Measurements from ENCODE around the gene FCRL4. TPM values are rescaled to one million over a fixed set of nuclear protein-coding genes. Genes with fewer than 3 reads are reported as not detected.
"Not testable (repeated sequence)": the region's sequence is repeated elsewhere in the genome, so short reads cannot be mapped to it uniquely, and the experiment has no call there.

The FCRL4 gene
- total and polyA plus RNA-seq, 5 experiments from 2014 or later = not detected

- Mint-ChIP-seq H3K9me3 (peaks cover 0 to 2% (median 0%) of the 10 kb centered on the region in 9 donors), H3K4me1 (peaks cover 0 to 34% (median 0%) of the 10 kb centered on the region in 4 donors), H3K4me3 (no peak overlapping the region), H3K36me3 (no peaks in the 10 kb centered on the region), H3K27me3 (peaks cover 6 to 21% (median 17%) of the 10 kb centered on the region in 5 donors), H3K27ac (no peak overlapping the region)
- ATAC-seq = no peak
- no peak for DNase-seq
- POLR2A ChIA-PET = no interaction called here
Measured at GRCh38 chr1:157584503-157584902, 13.4 kb downstream of the FCRL4 start.

DNA sequence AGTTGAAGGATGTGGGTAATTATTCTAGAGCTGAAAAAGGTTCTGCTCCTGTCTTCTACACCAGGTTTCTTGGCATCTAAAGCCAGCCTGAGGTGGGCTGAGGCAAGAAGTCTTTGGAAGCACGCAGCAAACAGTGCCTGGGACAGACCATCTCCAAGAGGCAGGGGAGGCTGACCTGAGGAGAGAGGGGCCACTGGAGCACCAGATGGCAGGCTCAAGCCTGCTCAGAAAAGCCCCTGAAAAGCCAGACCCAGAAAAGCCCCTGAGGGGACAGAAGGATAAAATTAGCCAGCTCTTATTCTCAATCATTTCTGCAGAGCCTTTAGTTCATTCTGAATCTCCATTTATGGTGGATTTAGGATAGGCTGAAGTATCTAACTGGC is 17.1 kb downstream of the FCRL4 start:
- peak overlapping the region in 1 of 10 donors; percentile 8 for H3K27ac Mint-ChIP-seq

DNA sequence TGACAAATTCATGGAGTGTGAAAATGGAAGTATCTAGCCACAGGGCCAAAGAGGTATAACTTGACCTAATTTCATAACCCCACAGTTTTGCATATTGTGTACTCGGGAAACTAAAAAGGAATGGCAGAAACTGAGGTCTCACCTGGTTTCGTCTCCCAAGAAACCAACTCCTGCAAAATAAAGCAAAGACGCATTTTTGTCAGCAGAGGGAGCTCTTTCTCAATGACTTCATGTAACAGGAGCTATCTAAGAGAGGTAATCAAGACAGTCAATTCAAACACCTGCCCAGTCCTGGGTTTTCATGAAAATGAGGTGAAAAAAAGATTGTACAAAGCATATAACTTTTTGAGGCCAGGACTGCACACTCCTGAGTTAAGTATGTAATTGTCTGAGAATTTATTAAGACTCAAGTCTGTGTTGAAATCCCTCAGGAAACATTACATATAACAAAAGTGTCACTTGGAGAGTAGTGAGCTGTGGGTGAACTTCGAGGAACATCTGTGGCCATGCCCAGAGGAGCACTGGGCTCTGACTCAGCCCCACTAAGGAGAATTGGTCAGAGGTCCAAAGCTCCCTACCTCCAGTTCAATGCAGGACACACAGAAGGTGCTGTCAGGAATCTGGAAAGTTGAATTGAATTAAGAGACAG is 17.6 kb downstream of the FCRL4 start:
- Mint-ChIP-seq H3K36me3 (no peaks in the 10 kb centered on the region), H3K9me3 (peaks cover 0 to 2% (median 0%) of the 10 kb centered on the region in 9 donors), H3K27me3 (peaks cover 1 to 9% (median 8%) of the 10 kb centered on the region in 5 donors), H3K4me1 (peaks cover 0 to 32% (median 0%) of the 10 kb centered on the region in 4 donors), H3K27ac (no peak overlapping the region), H3K4me3 (no peak overlapping the region)
- POLR2A ChIA-PET = no interaction called here
- DNase-seq = peak in 5 of 10 donors; percentile 13 to 45 (median 40)
- ATAC-seq = no peak

More for the DNA sequence above, 17.1 kb downstream of the FCRL4 start:
- H3K4me3 Mint-ChIP-seq = no peak overlapping the region
- H3K9me3 Mint-ChIP-seq = peaks cover 0 to 2% (median 0%) of the 10 kb centered on the region in 9 donors
- POLR2A ChIA-PET = no interaction called here
- no peak for ATAC-seq
- no peaks in the 10 kb centered on the region for H3K36me3 Mint-ChIP-seq
- H3K27me3 Mint-ChIP-seq = peaks cover 4 to 13% (median 8%) of the 10 kb centered on the region in 5 donors
- DNase-seq = no peak
- H3K4me1 Mint-ChIP-seq = peaks cover 0 to 32% (median 0%) of the 10 kb centered on the region in 4 donors

DNA sequence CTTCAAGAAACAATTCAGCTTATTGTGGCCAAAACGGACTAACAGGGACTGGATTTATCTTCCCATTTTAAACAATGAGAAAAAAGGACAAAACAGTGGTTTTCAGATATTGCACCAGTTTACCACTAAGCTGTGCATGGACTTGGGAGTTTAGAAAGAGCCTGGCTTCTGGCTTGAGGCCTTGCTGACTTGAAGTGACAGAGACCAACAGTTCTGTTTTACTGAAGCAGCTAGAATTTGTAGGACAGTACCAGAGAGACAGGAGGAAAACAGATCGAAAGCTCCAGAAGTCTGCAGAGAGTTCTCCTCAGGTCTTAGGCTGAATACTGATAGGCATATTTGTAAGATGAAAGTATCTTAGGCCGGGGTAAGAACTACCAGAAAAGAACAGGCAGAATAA is 20.5 kb downstream of the FCRL4 start:
- Mint-ChIP-seq H3K36me3 (no peaks in the 10 kb centered on the region), H3K9me3 (no peaks in the 10 kb centered on the region), H3K4me1 (peaks cover 0 to 26% (median 0%) of the 10 kb centered on the region in 4 donors), H3K27ac (no peak overlapping the region), H3K4me3 (no peak overlapping the region), H3K27me3 (peaks cover 0 to 17% (median 4%) of the 10 kb centered on the region in 5 donors)
- ATAC-seq (no peak), DNase-seq (no peak)
- POLR2A ChIA-PET = no interaction called here

DNA sequence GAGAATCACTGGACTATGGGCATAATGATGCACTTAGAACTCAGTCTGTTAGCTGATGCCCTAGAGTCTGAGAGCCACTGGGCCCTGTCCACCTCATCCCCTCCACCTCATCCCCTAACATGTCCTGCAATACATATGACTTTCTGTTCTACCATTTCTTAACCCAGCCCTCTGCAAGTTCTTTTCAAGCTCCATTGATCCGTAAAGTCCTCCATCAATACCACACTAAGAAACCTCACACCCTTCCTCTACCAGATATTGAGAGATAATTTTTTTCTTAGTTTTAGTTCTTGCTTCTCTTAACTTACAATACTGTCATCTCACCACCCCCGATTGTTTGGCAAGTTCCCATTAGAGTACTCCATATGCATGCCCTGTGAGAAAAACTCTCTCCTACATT is 22.1 kb downstream of the FCRL4 start:
- no peak for DNase-seq
- Mint-ChIP-seq H3K4me1 (peaks cover 0 to 17% (median 0%) of the 10 kb centered on the region in 4 donors), H3K27me3 (peaks cover 0 to 17% (median 4%) of the 10 kb centered on the region in 5 donors), H3K27ac (no peak overlapping the region), H3K4me3 (no peak overlapping the region), H3K9me3 (no peaks in the 10 kb centered on the region), H3K36me3 (no peaks in the 10 kb centered on the region)
- POLR2A ChIA-PET = no interaction called here
- ATAC-seq = no peak

DNA sequence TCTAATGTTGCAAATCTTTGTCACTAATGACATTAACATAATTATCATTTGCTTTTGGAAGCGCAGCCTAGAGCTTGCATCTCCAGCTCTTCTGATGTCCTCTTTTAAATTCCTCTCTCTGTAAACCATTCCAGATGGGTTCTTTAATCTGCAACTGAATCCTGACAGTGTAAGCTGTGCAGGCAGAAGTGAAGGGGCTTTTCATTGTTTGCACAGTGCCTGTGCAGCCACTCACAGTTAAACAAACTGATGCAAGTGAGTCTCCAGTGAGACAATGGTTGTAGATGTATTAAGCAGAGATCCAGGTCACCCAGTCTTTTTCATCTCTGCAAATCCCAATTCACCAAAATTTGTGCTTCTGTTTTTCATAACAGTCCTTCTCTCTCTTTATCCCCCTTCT is 23.0 kb downstream of the FCRL4 start:
- Mint-ChIP-seq H3K4me1 (peaks cover 0 to 10% (median 0%) of the 10 kb centered on the region in 4 donors), H3K9me3 (no peaks in the 10 kb centered on the region), H3K36me3 (no peaks in the 10 kb centered on the region), H3K4me3 (no peak overlapping the region), H3K27ac (no peak overlapping the region), H3K27me3 (peaks cover 0 to 17% (median 4%) of the 10 kb centered on the region in 5 donors)
- POLR2A ChIA-PET = no interaction called here
- ATAC-seq (no peak), DNase-seq (no peak)

- DNase-seq (no peak), ATAC-seq (peak in 1 of 2 donors; percentile 30)
- Mint-ChIP-seq H3K4me1 (peaks cover 0 to 57% (median 0%) of the 10 kb centered on the region in 4 donors), H3K9me3 (peaks cover 0 to 2% (median 0%) of the 10 kb centered on the region in 9 donors), H3K27me3 (peaks cover 5 to 23% (median 15%) of the 10 kb centered on the region in 5 donors), H3K4me3 (peak overlapping the region in 1 of 10 donors; percentile 5), H3K27ac (no peak overlapping the region), H3K36me3 (no peaks in the 10 kb centered on the region)
- POLR2A ChIA-PET = no interaction called here
Measured at GRCh38 chr1:157566484-157567300, 31.2 kb downstream of the FCRL4 start.

DNA sequence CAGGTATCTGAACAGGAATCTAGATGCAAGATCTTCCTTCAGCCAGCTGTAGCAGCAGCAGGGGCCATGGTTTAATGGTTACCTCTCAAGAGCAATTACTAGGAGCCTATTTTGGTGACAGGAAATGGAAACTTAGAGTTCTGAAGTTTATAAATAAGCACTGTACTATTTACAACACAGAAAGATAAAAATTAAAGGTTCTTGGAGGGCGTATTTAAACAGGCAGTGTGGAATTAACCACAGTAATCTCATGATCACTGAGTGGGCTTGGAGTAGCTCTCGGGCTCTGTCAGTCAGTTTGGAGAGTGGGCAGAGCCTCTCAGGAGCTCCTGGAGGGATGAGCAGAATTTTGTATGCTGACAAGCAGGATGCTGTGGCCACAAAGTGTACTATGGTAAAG is 35.4 kb downstream of the FCRL4 start:
- Mint-ChIP-seq H3K4me3 (peak overlapping the region in 1 of 10 donors; percentile 11), H3K9me3 (peaks cover 0 to 3% (median 0%) of the 10 kb centered on the region in 9 donors)
- POLR2A ChIA-PET = no interaction called here

GRCh38 chr1:157558119-157558518 is 39.8 kb downstream of the FCRL4 start:
- no peak overlapping the region for H3K27ac Mint-ChIP-seq
- H3K4me1 Mint-ChIP-seq = peaks cover 0 to 20% (median 0%) of the 10 kb centered on the region in 4 donors
- H3K27me3 Mint-ChIP-seq = peaks cover 1 to 25% (median 11%) of the 10 kb centered on the region in 5 donors
- H3K4me3 Mint-ChIP-seq = no peak overlapping the region
- ATAC-seq (no peak), DNase-seq (no peak)
- peaks cover 0 to 3% (median 0%) of the 10 kb centered on the region in 9 donors for H3K9me3 Mint-ChIP-seq
- POLR2A ChIA-PET = no interaction called here
- H3K36me3 Mint-ChIP-seq = peaks cover 0 to 2% (median 0%) of the 10 kb centered on the region in 3 donors

More for the DNA sequence above, 35.4 kb downstream of the FCRL4 start:
- ATAC-seq = no peak
- DNase-seq = no peak
- peak overlapping the region in 1 of 10 donors; percentile 64 for H3K27ac Mint-ChIP-seq
- peaks cover 0 to 53% (median 0%) of the 10 kb centered on the region in 4 donors for H3K4me1 Mint-ChIP-seq
- peaks cover 1 to 29% (median 16%) of the 10 kb centered on the region in 5 donors for H3K27me3 Mint-ChIP-seq
- peaks cover 0 to 2% (median 0%) of the 10 kb centered on the region in 3 donors for H3K36me3 Mint-ChIP-seq

DNA sequence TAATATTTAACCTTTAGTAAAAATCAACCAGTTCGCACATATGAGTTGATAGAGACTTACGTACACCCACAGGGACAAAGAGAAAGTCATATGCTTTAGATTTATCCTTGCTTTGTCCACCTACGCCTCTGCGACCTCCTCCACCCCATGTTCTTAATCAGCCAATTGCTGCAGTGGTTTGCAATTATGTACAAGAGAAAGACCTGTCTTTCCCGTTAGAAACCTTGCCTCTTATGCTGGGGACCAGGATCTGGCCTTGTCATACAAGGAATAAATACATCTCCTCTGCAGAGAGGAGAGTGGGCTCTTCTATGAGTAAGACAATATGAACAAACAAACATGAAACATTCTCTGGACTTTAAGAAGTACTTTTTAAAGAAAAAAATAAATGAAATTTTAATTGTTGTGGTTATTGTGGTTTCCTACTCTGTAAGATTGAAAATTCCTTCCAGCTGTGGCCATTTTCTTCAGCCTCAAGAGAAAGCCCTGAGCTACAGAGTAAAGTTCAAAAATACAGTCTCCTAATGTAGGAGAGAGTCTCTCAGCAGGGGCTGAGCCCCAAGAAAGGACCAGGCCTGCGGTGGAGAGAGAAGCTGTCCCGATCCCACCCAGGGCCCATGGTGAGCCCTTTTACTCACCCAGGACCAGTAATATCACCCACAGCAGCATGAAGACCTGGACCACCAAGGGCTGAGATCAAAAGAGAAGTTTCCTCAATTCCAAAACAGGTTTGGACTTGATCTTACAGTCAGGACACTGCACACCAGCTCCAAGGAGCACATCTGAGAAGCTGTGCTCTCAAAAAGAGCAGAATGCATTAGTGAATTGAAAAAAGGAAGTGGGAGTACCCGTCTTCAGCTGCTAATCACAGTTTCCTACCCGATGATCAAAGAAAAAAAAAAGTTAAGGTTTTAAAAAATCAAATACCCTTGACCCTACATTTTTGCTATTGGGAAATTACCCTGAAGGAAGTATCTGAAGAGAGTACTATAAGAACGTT is 45.9 kb downstream of the FCRL4 start, which contains the start of gene FCRL5:
Gene FCRL5, minus strand, starts transcription at position 822 of the 1,000 bp plus-strand sequence. Its CDS starts 153 bp downstream, at position 669.
- Mint-ChIP-seq H3K4me1 (peaks cover 0 to 25% (median 4%) of the 10 kb centered on the region in 4 donors), H3K36me3 (no peaks in the 10 kb centered on the region), H3K4me3 (peak within 1 kb of the TSS in 2 of 10 donors; percentile 3 to 81), H3K27ac (peak within 1 kb of the TSS in 1 of 10 donors; percentile 19), H3K9me3 (no peaks in the 10 kb centered on the region), H3K27me3 (peaks cover 0 to 12% (median 9%) of the 10 kb centered on the region in 5 donors)
- ATAC-seq = no peak
- POLR2A ChIA-PET = interaction anchor here (0.6 kb wide), 1 partner anchor 18 kb away, joined by 3 read pairs; no protein-coding TSS in a partner anchor
- no peak for DNase-seq

GRCh38 chr1:157548081-157548480 is 49.8 kb downstream of the FCRL4 start:
- POLR2A ChIA-PET, H3K4me3 Mint-ChIP-seq, ATAC-seq, DNase-seq, H3K9me3 Mint-ChIP-seq, H3K36me3 Mint-ChIP-seq, H3K27ac Mint-ChIP-seq: not testable (repeated sequence)
- peaks cover 4 to 16% (median 13%) of the 10 kb centered on the region in 5 donors for H3K27me3 Mint-ChIP-seq
- peaks cover 0 to 21% (median 4%) of the 10 kb centered on the region in 4 donors for H3K4me1 Mint-ChIP-seq

- Mint-ChIP-seq H3K27me3 (peaks cover 12 to 53% (median 28%) of the 10 kb centered on the region in 5 donors), H3K27ac (no peak overlapping the region), H3K36me3 (no peaks in the 10 kb centered on the region), H3K9me3 (no peaks in the 10 kb centered on the region), H3K4me3 (no peak overlapping the region), H3K4me1 (peaks cover 0 to 12% (median 0%) of the 10 kb centered on the region in 4 donors)
- ATAC-seq (no peak), DNase-seq (no peak)
- POLR2A ChIA-PET = no interaction called here
Measured at GRCh38 chr1:157542676-157543075, 55.2 kb downstream of the FCRL4 start.
